Activated effector memory CD4-positive, alpha-beta T cell treated with anti-CD3 and anti-CD28 coated beads, Interleukin-2, amount 50 U/mL, for 16 hours (primary cell): ENCODE results near the gene THAP3.
A peak's percentile ranks its signal among the peaks of the same experiment; 100 is the strongest.

ENCODE experiments used
- DNase-seq: peaks from one replicate; pipeline ENCODE4 v3.0.0-alpha.2; 2020

The THAP3 gene

DNA sequence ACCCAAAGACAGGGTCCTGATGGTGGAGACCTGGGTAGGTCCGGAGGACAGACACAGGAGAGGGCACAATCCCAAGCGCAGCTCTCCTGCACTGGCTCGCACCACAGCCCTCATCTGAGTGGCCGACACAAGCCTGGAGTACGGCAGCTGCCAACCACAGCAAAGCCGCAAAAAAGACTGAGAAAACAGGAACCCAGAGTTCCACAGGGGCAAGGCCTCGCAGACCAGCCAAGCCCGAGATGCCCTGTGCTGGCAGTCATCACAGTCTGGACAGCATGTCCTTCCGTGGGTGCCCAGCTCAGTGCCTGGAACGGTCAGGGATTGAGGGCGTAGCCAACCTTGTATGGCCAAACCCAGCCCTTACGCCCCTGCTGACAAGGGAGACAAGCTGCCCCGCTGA lies 33.4 kb upstream of the THAP3 start:
- DNase-seq, result peak; percentile 63

DNA sequence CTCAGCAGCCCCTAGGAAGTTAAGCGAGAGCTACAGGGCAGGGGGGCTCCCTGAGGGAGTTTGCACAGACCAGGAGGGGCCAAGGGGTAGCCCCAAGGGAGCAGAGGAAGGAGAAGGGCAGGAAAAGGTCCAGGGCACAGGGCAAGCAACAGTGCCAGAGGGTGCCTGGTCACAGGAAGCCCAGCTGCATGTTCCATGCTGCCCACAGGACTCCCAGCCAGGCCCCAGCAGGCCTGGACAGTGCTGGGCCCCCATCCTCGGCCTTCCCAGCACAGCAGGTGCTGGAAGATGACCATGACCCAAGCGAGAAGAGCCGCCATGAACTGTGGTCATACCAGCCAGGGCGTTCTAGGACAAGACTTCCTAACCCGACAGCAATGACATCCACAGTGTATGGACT lies 33.0 kb upstream of the THAP3 start:
- DNase-seq, result peak; percentile 59

DNA sequence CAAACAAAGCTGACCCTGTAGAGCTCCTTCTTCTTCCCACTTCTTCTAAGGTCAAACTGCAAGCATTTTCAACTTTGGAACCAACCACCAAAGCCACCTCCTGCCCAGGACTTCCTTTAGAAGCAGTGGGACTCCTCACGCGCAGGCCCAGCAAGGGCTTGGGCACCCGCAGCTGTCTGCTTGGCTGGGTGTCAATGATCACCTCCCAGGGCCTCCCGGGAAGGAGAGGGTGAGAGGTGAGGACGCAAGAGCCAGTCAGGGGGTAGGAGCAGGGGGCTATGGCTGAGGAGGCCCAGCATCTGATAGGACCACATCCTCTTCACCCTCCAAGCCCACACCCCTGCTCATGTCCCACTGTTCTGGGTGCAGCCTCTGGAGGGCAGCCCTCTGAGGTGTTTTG lies 32.2 kb upstream of the THAP3 start:
- no peak for DNase-seq

DNA sequence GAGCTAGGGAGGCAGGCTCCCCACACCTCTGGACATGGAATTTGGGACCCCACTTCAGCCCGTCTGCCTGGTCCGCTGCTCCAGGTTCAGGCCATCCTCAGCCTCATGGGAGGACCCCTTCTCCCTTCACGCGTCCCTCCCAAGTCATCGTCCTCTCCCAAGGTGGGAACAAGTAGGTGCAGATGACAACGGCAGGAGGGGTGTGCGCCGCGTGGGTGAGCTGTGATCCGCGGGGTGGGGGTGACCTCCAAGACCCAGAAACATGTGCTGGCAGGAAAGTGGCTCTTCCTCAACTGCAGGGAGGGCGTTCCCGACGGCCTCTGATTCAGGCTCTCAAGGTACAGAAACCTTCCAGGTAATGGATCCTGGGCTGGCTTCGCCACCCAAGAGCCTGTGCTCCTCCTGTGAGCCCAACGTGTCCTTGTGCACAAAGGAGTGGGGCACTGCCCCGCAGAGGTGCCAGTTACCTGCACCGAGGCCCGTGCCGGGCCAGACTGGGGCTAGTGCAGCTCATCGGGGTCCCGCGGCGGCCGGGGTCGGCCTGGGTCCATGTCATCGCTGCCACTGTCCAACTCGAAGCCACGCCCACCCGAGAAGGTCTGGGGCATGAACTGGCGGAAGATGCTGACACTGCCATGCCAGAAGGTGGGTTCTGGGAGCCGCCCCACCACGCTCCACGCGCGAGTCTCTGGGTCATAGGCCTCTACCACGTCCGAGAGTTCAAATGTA lies 31.6 kb upstream of the THAP3 start:
- peak; percentile 59 for DNase-seq

DNA sequence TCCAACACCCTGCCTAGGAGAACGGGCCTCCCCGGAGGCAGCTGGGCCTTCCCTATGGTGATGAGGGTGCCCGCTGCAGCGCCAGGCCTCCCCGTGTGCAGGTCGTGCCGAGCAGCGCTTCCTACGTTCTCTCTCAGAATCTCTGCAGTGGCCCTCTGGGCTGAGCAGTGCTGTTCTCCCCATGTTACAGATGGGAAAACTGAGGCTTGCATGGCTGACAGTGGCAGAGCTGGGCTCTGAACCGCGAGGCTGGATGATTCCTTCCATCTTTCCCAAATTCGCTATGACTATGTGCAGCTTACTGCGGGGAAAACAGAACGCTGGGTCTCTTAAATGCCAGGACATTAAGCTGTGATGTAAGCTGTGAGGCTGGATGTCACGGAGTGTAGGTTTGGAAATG lies 30.9 kb upstream of the THAP3 start:
- no peak for DNase-seq

DNA sequence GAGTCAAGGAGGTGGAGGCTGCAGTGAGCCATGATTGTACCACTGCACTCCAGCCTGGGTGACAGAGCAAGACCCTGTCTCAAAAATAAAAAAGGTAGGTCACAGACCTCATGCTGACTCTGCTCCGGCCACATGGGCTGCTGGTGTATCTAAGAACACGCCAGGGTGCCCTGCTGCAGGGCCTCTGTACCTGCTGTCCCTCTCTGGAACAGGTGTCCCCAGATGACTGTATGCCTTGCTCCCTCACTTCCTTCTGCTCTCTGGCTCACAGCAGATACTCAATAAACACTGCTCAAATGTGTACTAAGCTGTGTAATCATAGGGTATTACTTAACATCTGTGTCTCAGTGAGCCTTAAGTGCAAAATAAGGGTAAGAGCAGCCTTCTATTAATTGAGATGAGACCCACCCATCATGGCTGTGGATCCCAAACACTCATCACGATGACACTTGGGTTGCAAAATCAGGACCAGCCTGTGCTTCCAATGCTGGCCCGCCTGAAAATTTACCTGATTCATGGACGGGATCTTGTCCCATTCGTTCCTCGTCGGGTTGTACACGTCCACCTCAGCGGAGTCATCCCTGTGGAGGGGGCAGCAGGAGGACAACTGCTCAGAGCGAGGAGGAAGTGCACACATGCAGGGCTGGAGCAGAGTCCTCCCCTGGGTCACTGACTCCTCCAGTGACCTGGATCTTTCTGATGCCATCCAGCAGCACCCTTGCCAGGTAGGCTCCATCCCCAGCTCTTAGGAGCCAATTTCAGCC lies 29.5 kb upstream of the THAP3 start:
- no peak for DNase-seq

DNA sequence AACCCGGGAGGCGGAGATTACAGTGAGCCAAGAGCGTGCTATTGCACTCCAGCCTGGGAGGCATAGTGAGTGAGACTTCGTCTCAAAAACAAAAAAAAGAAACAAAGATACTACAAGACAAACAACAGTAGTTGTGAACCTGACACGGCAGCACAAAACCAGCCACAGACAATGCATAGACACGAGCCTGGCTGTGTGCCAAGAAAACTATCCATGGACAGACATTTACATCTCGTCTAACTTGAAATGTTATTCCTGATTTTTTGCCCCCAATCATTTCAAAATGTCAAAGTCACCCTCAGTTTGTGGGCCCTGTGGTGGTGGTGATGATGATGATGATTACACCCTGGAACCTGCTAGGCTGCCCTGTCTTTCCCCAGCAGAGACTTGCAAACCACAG lies 28.3 kb upstream of the THAP3 start:
- DNase-seq, result no peak

DNA sequence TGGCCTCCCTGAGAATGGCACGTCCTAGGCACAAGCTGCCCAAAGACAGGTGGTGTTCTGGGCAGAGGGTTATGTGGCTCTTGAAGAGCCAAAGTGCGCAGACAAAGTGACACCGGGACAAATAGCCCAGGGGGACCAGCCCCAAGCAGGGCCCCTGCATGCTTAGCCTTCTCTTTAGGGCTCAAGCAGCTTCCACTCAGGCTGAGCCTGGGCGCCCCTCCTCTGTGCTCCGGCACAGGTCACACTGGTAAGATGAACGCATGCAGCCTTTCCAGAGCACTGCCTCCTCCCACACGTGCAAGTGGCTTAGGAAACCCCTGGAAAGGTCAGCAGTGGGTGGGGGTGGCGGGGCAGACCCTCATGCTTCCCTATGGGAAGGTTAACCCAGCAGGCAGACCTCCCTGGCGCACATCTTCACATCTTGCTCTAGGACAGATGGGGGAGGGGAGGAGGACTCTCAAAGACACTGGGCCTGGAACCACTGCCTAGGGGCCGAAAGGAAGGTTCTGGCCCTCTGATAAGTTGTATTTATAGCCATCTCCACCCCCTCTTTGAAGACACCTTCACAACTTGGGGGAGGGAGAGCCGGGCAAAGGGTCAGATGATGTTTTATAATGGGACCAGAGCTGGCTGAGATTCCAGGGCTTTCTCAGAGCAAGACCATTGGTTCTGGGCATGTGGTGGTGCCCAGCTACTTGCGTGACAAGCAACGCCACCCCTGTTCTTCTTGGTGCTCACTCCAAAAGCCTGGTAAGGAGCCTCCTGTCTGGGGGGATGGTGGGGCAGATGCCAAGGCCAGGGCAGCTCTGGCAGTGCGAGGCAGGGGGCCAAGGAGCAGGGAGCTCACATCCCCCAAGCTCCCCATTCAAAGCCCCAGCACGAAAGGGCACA lies 27.5 kb upstream of the THAP3 start:
- peak; percentile 61 for DNase-seq

DNA sequence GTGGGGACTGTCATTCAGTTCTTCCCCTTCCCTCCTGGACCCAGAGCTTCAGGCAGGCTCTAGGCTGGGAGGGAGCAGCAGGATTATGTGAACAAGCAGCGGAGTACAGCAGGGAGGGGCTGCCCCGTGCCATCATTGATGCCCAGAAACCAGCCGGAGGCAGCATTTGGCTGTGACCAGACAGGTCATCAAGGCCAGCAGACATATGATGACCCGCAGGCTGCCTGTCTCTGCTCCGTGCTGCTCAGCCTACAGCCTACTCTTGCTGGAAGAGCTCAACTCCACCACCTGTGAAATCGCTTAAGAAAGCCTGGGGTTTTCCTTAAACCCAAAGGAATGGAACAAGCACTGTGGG lies 26.9 kb upstream of the THAP3 start:
- no peak for DNase-seq

DNA sequence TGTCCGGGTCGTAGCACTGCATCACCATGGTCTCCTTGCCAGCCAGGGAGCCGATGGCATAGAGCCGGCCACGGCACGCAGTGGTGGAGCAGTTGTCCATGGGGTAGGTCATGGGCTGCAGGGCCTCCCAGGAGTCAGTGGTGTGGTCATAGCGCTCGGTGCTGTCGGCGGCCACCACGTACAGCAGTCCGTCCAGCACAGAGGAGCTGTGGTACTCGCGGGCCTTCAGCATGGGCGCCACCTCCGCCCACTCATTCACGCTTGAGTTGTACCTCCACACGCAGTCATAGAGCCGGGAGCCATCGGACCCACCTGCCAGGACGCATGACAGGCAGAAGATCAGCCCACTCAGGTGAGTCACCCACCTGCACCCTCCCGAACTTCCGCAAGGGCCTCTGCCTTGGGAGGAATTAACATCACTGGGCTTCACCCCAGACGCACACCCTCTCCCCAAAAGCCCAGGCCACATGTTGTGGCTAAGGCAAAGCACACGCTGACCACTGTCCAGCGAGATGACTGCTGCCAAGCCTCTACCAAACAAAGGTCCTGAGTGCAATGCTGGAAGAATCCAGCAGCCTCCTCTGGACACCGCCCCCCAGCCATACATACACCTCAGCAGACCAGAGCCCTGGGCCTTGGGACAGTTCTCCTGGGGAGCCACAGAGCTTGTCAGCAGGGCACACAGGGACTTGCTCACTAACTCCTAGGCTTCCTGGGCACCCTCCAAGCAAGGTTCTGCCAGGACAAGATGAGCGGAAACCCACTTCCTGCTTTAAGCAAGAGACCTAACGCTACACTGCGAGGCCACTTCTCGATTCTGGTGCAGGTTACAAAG lies 25.3 kb upstream of the THAP3 start:
- peak; percentile 86 for DNase-seq

DNA sequence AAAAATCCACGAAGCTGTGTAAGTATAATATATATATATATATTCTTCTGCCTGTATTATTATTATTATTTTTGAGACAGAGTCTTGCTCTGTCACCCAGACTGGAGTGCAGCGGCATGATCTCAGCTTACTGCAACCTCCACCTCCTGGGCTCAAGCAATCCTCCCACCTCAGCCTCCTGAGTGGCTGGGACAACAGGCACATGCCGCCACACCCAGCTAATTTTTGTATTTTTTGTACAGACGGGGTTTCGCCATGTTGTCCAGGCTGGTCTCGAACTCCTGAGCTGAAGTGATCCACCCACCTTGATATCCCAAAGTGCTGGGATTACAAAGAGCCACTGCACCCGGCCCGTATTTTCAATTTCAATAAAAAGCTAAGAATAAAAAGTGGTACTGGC lies 24.7 kb upstream of the THAP3 start:
- peak; percentile 66 for DNase-seq

DNA sequence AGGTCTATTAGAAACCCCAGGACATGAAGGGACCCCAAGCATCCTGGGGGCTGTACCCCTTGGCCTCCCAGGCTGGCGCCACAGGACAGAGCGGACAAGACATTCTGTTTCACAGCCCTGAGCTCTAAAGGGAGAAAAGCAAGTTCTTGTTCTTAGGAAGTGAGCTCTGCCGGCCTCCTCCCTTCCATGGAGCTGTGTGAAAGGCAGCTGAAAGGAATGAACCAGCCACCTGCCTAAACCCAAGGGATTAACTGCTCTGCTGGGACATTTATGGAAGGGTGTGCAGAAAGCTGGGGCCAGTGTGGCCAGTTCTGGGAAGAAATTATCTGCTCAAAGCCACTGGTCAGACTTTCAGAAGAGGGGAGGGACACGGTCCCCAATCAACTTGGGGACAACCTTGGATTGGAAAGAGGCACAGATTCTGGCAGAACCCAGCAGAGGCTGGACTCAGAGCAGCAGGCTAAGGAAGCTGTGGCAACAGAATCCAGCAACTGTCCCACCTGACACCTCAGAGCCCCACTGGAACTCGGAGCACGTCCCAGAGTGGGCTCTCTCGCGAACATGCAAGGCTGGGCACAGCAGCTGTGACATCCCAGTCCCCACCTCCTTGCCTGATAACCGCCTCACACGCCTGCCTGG lies 24.1 kb upstream of the THAP3 start:
- no peak for DNase-seq

DNA sequence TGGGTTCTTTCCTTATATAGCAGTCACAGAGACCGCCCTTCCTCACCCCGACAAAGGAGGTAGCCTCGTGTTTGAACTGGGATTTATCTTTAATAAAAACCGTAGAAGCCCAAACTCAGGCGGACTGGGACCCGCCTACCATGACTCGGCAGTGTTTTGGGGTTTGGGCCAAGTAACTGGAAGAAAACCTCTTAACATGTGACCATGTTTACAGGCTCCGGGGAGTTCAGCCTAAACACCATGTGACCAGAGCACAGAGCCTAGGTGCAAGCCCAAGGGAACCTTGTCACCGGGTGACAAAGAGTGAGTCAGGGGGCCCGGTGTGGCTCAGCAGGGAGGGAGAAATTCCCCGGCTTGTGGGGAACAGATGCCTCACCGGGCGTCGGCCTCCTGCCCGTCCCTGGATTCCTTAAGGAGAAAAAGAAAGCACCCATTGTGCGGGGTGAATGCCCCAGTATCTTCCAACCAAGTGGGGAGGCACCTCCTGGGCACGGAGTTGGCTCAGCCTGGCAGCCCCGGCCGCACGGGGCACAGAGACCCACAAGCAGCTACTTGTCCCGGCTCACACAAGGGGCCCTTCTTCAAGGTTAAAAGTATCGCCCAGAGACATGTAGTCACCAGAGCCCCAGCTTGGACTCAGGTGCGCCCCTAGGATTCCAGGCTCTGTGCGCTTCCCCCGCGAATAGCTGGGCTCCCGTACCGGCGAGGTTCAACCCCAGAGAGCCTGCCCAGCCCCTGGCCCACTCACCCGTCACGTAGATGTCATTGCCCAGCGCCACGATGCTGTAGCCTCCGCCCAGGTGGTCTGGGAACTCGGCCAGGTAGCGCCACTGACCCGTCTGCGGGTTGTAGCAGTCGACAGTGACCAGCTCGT lies 23.4 kb upstream of the THAP3 start:
- peak; percentile 93 for DNase-seq

DNA sequence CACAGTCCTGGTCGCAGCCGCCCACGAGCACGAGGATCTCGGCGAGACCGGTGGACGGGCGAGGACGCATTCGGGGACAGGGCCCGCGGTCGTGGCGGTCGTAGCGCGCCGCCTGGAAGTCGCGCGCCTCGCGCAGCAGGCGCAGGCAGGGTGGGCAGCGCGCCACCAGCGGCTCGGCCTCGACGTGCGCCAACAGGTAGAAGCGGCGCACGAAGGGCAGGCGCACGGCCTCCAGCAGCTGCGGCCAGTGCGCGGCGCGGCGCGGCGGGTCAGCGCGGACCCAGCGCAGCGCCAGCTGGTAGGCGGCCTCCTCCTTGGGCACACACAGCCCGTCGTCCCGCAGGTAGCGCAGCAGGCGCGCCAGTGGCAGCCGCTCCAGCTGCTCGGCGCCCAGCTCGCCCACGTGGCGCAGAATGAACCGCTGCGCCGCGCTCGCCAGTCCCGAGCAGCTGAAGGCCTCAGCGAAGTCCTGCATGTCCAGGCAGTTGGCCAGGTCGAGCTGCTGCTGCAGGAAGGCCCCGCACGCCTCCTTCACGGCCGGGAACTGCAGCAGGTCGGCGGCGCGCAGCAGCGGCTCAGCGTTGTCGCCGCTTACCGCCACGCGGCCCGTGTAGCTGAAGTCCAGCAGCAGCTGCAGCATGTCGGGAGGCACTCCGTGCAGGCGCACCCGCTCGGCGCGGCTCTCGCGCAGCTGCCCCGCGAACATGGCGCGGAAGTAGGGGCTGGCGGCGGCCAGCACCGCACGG lies 22.6 kb upstream of the THAP3 start:
- peak; percentile 75 for DNase-seq

DNA sequence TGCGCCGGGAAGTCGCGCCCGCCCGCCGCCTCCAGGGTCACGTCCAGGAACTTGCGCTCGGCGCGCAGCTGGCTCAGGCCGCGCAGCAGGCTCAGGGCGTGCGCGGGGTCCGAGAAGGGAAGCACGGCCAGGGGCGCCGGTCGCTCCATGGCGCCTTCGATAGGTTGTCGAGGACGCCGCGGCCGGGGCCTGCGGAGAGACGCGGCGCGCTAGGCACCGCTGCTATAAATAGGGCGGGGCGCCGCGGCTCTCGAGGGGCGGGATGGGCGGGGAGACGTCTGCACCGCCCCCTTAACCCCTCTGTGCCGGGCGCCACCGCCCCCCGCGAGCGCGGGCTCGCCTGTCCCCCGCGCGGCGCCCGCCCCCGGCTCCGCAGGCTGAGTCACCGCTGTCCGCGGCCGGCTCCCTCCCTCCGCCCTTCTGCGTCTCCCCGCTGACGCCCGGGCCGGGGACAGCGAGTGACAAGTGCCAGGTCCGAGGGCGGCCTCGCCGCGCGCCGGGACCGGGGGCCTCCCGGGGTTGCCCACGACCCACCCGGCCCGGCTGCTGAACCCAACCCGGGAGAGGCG lies 21.9 kb upstream of the THAP3 start, which contains the start of gene KLHL21:
Gene KLHL21, minus strand, starts transcription at position 201 of the 569 bp plus-strand sequence. Its CDS starts 52 bp downstream, at position 149.
- DNase-seq, result peak; percentile 96

DNA sequence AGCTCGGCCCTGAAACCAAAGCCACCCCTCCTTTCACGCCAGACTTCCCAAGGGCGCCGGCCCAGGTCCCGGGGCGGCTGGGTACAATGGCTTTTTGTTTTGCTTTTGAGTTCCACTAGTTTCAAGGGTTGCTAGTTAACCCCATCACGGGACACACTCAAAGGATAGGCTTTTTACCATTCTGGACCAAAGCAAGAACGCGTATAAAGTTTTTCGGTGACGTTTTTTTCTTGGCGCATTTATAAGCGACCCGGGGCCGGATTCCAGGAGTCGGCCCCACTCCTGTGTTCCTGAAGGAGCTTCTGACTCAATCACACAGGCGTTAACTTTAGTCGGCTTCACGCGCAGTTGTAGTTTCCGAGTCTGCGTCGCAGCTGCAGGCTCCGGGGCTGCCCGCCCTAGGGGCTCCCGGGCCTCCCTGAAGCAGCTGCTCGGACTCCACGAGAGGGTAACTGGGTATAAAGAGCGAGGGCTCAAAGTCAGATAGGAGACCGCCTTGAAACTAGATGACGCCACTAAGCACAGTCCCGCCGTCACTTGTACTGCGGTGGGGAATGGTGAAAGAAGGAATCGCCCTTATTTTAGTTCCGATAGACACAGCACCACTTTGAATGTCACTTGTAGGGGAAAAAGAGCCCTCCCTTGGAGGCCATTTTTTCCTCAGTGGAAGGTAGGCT lies 21.3 kb upstream of the THAP3 start:
- DNase-seq, result peak; percentile 83

DNA sequence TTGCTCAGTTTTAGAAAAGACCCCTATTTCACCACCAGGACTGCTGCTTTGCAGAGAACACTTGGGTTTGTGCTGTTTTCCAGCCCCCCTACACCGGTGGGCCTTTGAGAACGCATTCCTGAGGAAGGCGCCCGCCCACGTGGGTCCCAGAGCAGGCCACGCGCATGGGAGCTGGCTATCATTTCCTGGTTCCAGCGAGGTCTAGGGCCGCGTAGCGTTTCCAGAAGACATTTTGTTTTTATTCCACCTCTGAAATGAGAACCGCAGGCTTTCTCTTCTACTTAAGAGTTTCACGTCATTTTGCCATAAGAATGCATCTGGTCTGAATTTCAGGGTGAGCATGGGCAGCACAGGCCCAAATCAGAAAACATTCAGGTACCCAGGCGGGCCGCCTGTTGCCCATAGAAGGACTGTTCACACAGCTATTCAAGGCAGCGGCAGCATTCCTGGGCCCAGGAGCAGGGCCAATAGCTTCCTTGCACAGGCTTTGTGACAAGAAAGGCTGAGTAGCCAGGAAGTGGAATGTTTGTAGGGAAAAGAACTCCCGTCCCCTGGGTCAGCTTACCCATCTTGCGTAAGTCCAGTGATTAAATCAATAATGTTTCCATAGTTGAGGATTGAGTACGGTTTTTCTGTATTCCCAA lies 20.6 kb upstream of the THAP3 start:
- DNase-seq, result peak; percentile 72

DNA sequence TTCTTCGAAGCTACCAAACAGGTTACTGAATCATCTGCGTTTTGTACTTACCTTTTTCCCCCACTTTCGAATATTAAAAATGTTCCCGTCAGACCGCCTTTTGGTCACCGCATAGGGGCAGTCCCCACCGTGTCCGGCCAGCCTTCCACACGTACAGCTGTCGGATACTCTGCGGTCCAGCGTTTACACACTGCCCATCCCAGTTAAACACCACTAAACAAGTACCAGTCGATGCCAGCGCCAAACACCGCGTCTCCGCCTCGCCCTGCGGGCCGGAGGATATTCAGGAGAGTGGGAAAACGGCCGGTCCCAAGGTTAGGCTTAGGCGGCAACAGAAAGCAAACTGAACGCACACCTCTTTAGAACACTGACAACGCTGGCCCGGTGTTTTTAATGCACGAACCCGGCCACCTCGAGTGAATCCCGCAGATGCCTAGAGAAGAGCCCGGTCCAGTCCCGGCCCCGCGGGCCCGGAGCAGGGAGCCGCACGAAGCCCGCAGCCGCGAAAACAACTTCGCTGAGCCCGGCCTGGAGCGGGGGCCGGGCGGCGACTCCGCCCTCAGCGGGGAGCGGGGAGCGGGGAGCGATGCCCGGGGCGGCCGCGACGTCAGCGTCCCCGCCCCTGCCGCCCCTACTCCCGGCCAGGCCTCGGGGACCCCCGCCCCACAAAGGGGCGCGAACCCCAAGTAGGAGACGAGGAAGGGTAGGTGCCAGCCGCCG lies 11.9 kb upstream of the THAP3 start:
- no peak for DNase-seq
